GM21723 (cell line): ENCODE results near the gene RAB3C.
"Not testable (repeated sequence)": the region's sequence is repeated elsewhere in the genome, so short reads cannot be mapped to it uniquely, and the experiment has no call there.

Source experiments
- ATAC-seq: cut with Tn5 transposase; IDR thresholded peaks from one replicate; pipeline ENCODE4 v1.9.1; 2021; ENCODE audit warnings: mild to moderate bottlenecking, moderate library complexity; ENCODE audit not compliant: unreplicated experiment

Gene RAB3C

GRCh38 chr5:58582803-58583491 is at the start of gene RAB3C:
TSS of gene RAB3C (plus strand) at chr5:58583075. CDS start at chr5:58583209, 134 bp downstream.
- ATAC-seq = peak; percentile 100

- not testable (repeated sequence) for ATAC-seq
Measured at GRCh38 chr5:58541935-58542334, 40.9 kb upstream of the RAB3C start.

GRCh38 chr5:58542709-58543108 is 40.2 kb upstream of the RAB3C start:
- no peak for ATAC-seq

- no peak for ATAC-seq
Measured at GRCh38 chr5:58543723-58544122, 39.2 kb upstream of the RAB3C start.

- ATAC-seq = no peak
Measured at GRCh38 chr5:58544195-58544594, 38.7 kb upstream of the RAB3C start.

GRCh38 chr5:58544926-58545325 is 37.9 kb upstream of the RAB3C start:
- ATAC-seq = no peak

- ATAC-seq = peak; percentile 80
Measured at GRCh38 chr5:58545912-58546311, 37.0 kb upstream of the RAB3C start.

- no peak for ATAC-seq
Measured at GRCh38 chr5:58548068-58548467, 34.8 kb upstream of the RAB3C start.

GRCh38 chr5:58551492-58551891 is 31.4 kb upstream of the RAB3C start:
- no peak for ATAC-seq

GRCh38 chr5:58557665-58558338 is 25.1 kb upstream of the RAB3C start:
- ATAC-seq = not testable (repeated sequence)

- ATAC-seq = not testable (repeated sequence)
Measured at GRCh38 chr5:58563016-58563700, 19.7 kb upstream of the RAB3C start.

GRCh38 chr5:58564043-58564832 is 18.6 kb upstream of the RAB3C start:
- not testable (repeated sequence) for ATAC-seq

- no peak for ATAC-seq
Measured at GRCh38 chr5:58565033-58565432, 17.8 kb upstream of the RAB3C start.

- no peak for ATAC-seq
Measured at GRCh38 chr5:58571501-58571900, 11.4 kb upstream of the RAB3C start.

GRCh38 chr5:58572973-58573372 is 9.9 kb upstream of the RAB3C start:
- not testable (repeated sequence) for ATAC-seq

GRCh38 chr5:58579781-58580180 is 3.1 kb upstream of the RAB3C start:
- no peak for ATAC-seq

- ATAC-seq = peak; percentile 33
Measured at GRCh38 chr5:58582019-58582802, 664 bp upstream of the RAB3C start.

- ATAC-seq = no peak
Measured at GRCh38 chr5:58595952-58596351, 13.1 kb downstream of the RAB3C start.

- ATAC-seq = no peak
Measured at GRCh38 chr5:58598440-58598839, 15.6 kb downstream of the RAB3C start.

GRCh38 chr5:58599217-58599616 is 16.3 kb downstream of the RAB3C start:
- no peak for ATAC-seq
